K562 (cell line): ENCODE data around the gene FGF2. TPM values are rescaled to one million over a fixed set of nuclear protein-coding genes. Genes with fewer than 3 reads are reported as not detected.
A peak's percentile ranks its signal among the peaks of the same experiment; 100 is the strongest.

Experiments
- C11orf30 ChIP-seq: fragments of 450-650 bp; IDR thresholded peaks from 2 replicates; pipeline ENCODE4 v1.6.1; 2016; ENCODE audit warnings: low read depth, mild to moderate bottlenecking
- CBFA2T3 ChIP-seq: fragments of 450-650 bp; IDR thresholded peaks from 2 replicates; pipeline ENCODE4 v1.6.1; 2017
- CTBP1 ChIP-seq: fragments of 450-650 bp; IDR thresholded peaks from 2 replicates; pipeline ENCODE4 v1.6.1; 2016; ENCODE audit warnings: borderline replicate concordance
- FOXA3 ChIP-seq, 2 experiments: fragments of 450-650 bp in 1 of 2; sonication (generic) in 1 of 2; formaldehyde crosslinking; IDR thresholded peaks in 1 of 2; conservative IDR thresholded peaks in 1 of 2; 2 replicates each; pipeline versions ENCODE4 v1.4.0 to v1.8.0; 2020 to 2022; ENCODE audit warnings: mild to moderate bottlenecking in 2 of 2, missing genetic modification reagents in 1 of 2
- GATA2 ChIP-seq: sonication (generic); formaldehyde crosslinking; IDR thresholded peaks from 2 replicates; pipeline ENCODE4 v1.4.0; 2020; ENCODE audit warnings: mild to moderate bottlenecking, missing genetic modification reagents
- HDAC1 ChIP-seq, 2 experiments: fragments of 450-650 bp; IDR thresholded peaks; 2 replicates each; pipeline ENCODE4 v1.6.1; 2016 to 2017; ENCODE audit warnings: inconsistent platforms in 1 of 2, mild to moderate bottlenecking in 1 of 2, moderate library complexity in 1 of 2
- LEF1 ChIP-seq: fragments of 450-650 bp; IDR thresholded peaks from 2 replicates; pipeline ENCODE4 v1.6.1; 2016; ENCODE audit warnings: mild to moderate bottlenecking
- MAFF ChIP-seq: IDR thresholded peaks from 2 replicates; pipeline ENCODE4 v1.6.1; 2012; ENCODE audit warnings: low read length, improper control_type of control experiment
- MGA ChIP-seq: fragments of 450-650 bp; IDR thresholded peaks from 2 replicates; pipeline ENCODE4 v1.6.1; 2016; ENCODE audit warnings: mild to moderate bottlenecking, moderate library complexity
- NCOA6 ChIP-seq: fragments of 450-650 bp; IDR thresholded peaks from 2 replicates; pipeline ENCODE4 v1.6.1; 2017; ENCODE audit warnings: mild to moderate bottlenecking
- POLR2G ChIP-seq: fragments of 200-400 bp; formaldehyde crosslinking; IDR thresholded peaks from 2 replicates; pipeline ENCODE4 v1.6.1; 2017; ENCODE audit warnings: low read depth, mild to moderate bottlenecking, antibody characterized with exemption, low read length, moderate library complexity
- PTTG1 ChIP-seq: fragments of 450-650 bp; IDR thresholded peaks from 2 replicates; pipeline ENCODE4 v1.6.1; 2016; ENCODE audit warnings: low read depth, mild to moderate bottlenecking, missing genetic modification characterization, missing compliant biosample characterization
- SMARCA4 ChIP-seq: fragments of 450-650 bp; IDR thresholded peaks from 2 replicates; pipeline ENCODE4 v1.6.1; 2016
- SRSF9 ChIP-seq: fragments of 200-400 bp; formaldehyde crosslinking; IDR thresholded peaks from 2 replicates; pipeline ENCODE4 v1.6.1; 2017; ENCODE audit warnings: low read depth, low read length, borderline replicate concordance
- TAF9B ChIP-seq: fragments of 450-650 bp; IDR thresholded peaks from 2 replicates; pipeline ENCODE4 v1.6.1; 2018; ENCODE audit warnings: mild to moderate bottlenecking; ENCODE audit not compliant: partially characterized antibody
- UBTF ChIP-seq, 2 experiments: IDR thresholded peaks; 2 replicates each; pipeline ENCODE4 v1.6.1; 2012; ENCODE audit warnings: improper control_type of control experiment in 2 of 2, low read depth in 2 of 2, low read length in 2 of 2, borderline replicate concordance in 1 of 2
- ZEB2 ChIP-seq: fragments of 450-650 bp; IDR thresholded peaks from 2 replicates; pipeline ENCODE4 v1.6.1; 2016
- ZNF316 ChIP-seq: fragments of 450-650 bp; IDR thresholded peaks from 2 replicates; pipeline ENCODE4 v1.6.1; 2016
- polyA plus RNA-seq, 8 experiments: library from polyadenylated mRNA; depleted of rRNA in 4 of 8; stranded (reverse) in 5 of 8; unstranded in 3 of 8; fragments of >200 nt; fragmentation: Nextera tagmentation in 2 of 8; fragmentation: Illumina TruSeq in 1 of 8; extraction: Ambion mirVana in 2 of 8; extraction: Trizol in 1 of 8; gene quantifications; 2 replicates each; pipeline versions ENCODE4 v1.2.1 to v1.2.3, GENCODE V29; 2011 to 2014; ENCODE audit warnings: inconsistent platforms in 1 of 8, missing spikeins in 1 of 8
- total RNA-seq, 7 experiments: library from RNA; depleted of rRNA in 6 of 7; stranded (reverse); fragments of >200 nt in 6 of 7; fragmentation: Illumina TruSeq in 2 of 7; extraction: Trizol in 2 of 7; gene quantifications; 2 replicates each; pipeline versions ENCODE4 v1.2.1 to v1.2.3, GENCODE V29; 2011 to 2021; ENCODE audit warnings: low replicate concordance in 1 of 7

The FGF2 gene
- total and polyA plus RNA-seq, 9 of the 15 experiments (the other 6 are each of a cell fraction or from before 2014, with no cell fraction given): 2.5 to 19.4 (median 9.2) TPM

GRCh38 chr4:122920473-122920872, 93.8 kb downstream of the FGF2 start (continued):
- TF ChIP-seq SRSF9 (no peak), TAF9B (peak; percentile 22), MAFF (peak; percentile 60), ZNF316 (peak; percentile 86), GATA2 (CRISPR knock-in tag) (0 out of 2 replicates have a peak, but pooled peaks have one; percentile 13), HDAC1 (IDR thresholded peaks at IDR 0.05) (0 out of 4 replicates have a peak, but pooled peaks of 1 of the 2 experiments have one; percentile 10), UBTF (IDR thresholded peaks at IDR 0.05; ENCODE audit: borderline replicate concordance in 1 of 2, low read depth in 2 of 2, low read length in 2 of 2) (no peak), FOXA3 (CRISPR knock-in tag; conservative IDR thresholded peaks at IDR 0.05 in 1 of 2, IDR thresholded peaks at IDR 0.05 in 1 of 2) (no peak), LEF1 (peak; percentile 63; the same call in 1 of the 2 replicates), ZEB2 (peak; percentile 87), CTBP1 (peak; percentile 39; the same call in 1 of the 2 replicates), CBFA2T3 (peak; percentile 62), C11orf30 (peak; percentile 83), POLR2G (no peak), PTTG1 (tag) (no peak), MGA (0 out of 2 replicates have a peak, but pooled peaks have one; percentile 23), NCOA6 (no peak), SMARCA4 (peak; percentile 30; the same call in 1 of the 2 replicates)
